GM12892 (cell line): Measurements from ENCODE around the gene SLC15A3.

Source experiments
- POLR2A ChIP-seq: IDR thresholded peaks from 2 replicates; pipeline ENCODE4 v1.6.1; 2011; ENCODE audit warnings: low read depth, low read length, control low read depth
- POLR2AphosphoS5 ChIP-seq: IDR thresholded peaks from 2 replicates; pipeline ENCODE4 v1.6.1; 2011; ENCODE audit warnings: low read depth, low read length, control low read depth
- TAF1 ChIP-seq: IDR thresholded peaks from 2 replicates; pipeline ENCODE4 v1.6.1; 2011; ENCODE audit warnings: low read depth, mild to moderate bottlenecking, control low read depth, low read length, borderline replicate concordance

DNA sequence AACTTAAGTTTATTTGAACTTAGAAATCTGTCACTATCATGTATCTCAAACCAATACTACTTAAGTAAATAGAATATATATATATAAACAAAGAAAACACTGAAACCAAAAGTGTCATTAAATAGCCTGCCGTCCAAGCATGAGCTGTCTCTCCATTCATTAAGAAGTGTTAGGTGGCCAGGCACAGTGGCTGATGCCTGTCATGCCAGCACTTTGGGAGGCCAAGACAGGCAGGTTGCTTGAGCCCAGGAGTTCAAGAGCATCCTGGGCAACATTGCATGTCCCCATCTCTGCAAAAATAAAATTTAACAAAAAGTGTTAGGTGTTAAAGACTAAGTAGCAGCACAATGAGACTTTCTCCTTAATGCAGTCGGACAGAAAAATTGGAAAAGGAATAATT lies 33.5 kb upstream of the SLC15A3 start:
- TF ChIP-seq TAF1 (no peak), POLR2AphosphoS5 (no peak), POLR2A (no peak)
